ENCODE results near the gene BZW1.

DNA sequence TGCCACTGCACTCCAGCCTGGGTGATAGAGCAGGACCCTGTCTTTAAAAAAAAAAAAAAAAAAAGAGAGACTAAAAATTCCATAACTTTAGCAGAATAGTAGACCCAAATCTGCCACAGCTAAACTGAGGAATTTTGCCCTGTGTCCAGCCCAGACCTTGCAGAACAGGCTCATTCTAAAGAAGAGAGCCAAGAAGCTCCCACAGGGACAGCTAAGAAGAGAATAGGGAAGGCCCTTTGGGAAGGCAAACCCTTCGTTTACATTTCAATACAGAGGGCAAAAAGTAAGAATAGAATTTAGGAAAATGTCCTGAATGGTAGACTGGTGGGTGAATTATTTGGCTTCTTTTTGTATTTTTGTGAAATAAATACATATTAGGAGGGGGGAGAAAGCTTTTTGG, 21.5 kb upstream of the BZW1 start:
- TF ChIP-seq, protein P1, sequence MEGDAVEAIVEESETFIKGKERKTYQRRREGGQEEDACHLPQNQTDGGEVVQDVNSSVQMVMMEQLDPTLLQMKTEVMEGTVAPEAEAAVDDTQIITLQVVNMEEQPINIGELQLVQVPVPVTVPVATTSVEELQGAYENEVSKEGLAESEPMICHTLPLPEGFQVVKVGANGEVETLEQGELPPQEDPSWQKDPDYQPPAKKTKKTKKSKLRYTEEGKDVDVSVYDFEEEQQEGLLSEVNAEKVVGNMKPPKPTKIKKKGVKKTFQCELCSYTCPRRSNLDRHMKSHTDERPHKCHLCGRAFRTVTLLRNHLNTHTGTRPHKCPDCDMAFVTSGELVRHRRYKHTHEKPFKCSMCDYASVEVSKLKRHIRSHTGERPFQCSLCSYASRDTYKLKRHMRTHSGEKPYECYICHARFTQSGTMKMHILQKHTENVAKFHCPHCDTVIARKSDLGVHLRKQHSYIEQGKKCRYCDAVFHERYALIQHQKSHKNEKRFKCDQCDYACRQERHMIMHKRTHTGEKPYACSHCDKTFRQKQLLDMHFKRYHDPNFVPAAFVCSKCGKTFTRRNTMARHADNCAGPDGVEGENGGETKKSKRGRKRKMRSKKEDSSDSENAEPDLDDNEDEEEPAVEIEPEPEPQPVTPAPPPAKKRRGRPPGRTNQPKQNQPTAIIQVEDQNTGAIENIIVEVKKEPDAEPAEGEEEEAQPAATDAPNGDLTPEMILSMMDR (IDR thresholded peaks at IDR 0.05) = no peak
- TF ChIP-seq POLR2A (IDR thresholded peaks at IDR 0.05) = no peak
